Breast epithelium (tissue), 4 donors: ENCODE results near the gene TICRR. TPM values are rescaled to one million over a fixed set of nuclear protein-coding genes. Genes with fewer than 3 reads are reported as not detected.
A peak's percentile ranks its signal among the peaks of the same experiment; 100 is the strongest.

Experiments
- DNase-seq, 2 donors: peaks; one replicate each; pipeline ENCODE4 v3.0.0-alpha.2; 2019; ENCODE audit warnings: low spot score in 2 of 2
- H3K27ac ChIP-seq, 2 donors: fragments of 200-600 bp; sonication (generic) in 1 of 2; one replicate each; pipeline ENCODE4 v1.5.1; 2016 to 2019; ENCODE audit warnings: mild to moderate bottlenecking in 1 of 2
- H3K27me3 ChIP-seq, 2 donors: fragments of 200-600 bp; sonication (generic) in 1 of 2; one replicate each; pipeline versions ENCODE4 v1.5.1 to v1.6.0; 2017 to 2019; ENCODE audit warnings: control low read depth in 1 of 2, mild to moderate bottlenecking in 1 of 2
- H3K36me3 ChIP-seq: fragments of 200-600 bp; one replicate; pipeline ENCODE4 v1.5.1; 2019
- H3K4me1 ChIP-seq, 2 donors: fragments of 200-600 bp; sonication (generic); one replicate each; pipeline ENCODE4 v1.5.1; 2016 to 2019; ENCODE audit warnings: control low read depth in 1 of 2
- H3K4me3 ChIP-seq, 3 donors: fragments of 200-600 bp; sonication (generic); 1 replicate in 2 of 3; 2 replicates in 1 of 3; pipeline ENCODE4 v1.5.1; 2016 to 2019; ENCODE audit warnings: mild to moderate bottlenecking in 3 of 3, moderate library complexity in 2 of 3
- H3K9me3 ChIP-seq, 2 donors: fragments of 200-600 bp; sonication (generic) in 1 of 2; one replicate each; pipeline ENCODE4 v1.5.1; 2016 to 2019; ENCODE audit warnings: control low read depth in 1 of 2
- CTCF ChIP-seq, 3 donors: fragments of 450-650 bp; IDR thresholded peaks; one replicate each; pipeline ENCODE4 v1.5.1; 2016 to 2017; ENCODE audit warnings: antibody characterized with exemption in 3 of 3, mild to moderate bottlenecking in 3 of 3, moderate library complexity in 3 of 3
- POLR2A ChIP-seq: fragments of 450-650 bp; IDR thresholded peaks from one replicate; pipeline ENCODE4 v1.6.1; 2016; ENCODE audit warnings: antibody characterized with exemption, mild to moderate bottlenecking, moderate library complexity
- POLR2AphosphoS5 ChIP-seq, 3 donors: sonication (generic); formaldehyde crosslinking; IDR thresholded peaks; one replicate each; pipeline ENCODE4 v1.6.1; 2017; ENCODE audit warnings: antibody characterized with exemption in 3 of 3
- intact Hi-C: fragments of 100-400 bp; cut with DNase I; formaldehyde crosslinking; loops from one replicate; pipeline ENCODE4 v1.15.1; 2023; ENCODE audit warnings: low total_unique reads
- total RNA-seq, 3 donors: library from RNA; depleted of rRNA; stranded (reverse); fragments of >200 nt; gene quantifications; one replicate each; pipeline ENCODE4 v1.1.0, GENCODE V29; 2016

Gene TICRR
- total RNA-seq, 3 donors from 2014 or later, result 0.15 to 0.16 TPM; not detected in 1

- Histone ChIP-seq H3K36me3 (no peaks in the 10 kb centered on the region), H3K4me1 (no peaks in the 10 kb centered on the region), H3K4me3 (no peak overlapping the region), H3K27me3 (no peaks in the 10 kb centered on the region), H3K27ac (no peak overlapping the region), H3K9me3 (no peaks in the 10 kb centered on the region)
- TF ChIP-seq POLR2AphosphoS5 (IDR thresholded peaks at IDR 0.05) (no peak), CTCF (IDR thresholded peaks at IDR 0.05) (no peak), POLR2A (no peak)
- intact Hi-C loops, result no loop called here
- DNase-seq, result no peak
These were observed 19.5 kb upstream of the TICRR start for GRCh38 chr15:89555768-89556167.

- Histone ChIP-seq H3K36me3 (no peaks in the 10 kb centered on the region), H3K4me1 (no peaks in the 10 kb centered on the region), H3K9me3 (no peaks in the 10 kb centered on the region), H3K27me3 (no peaks in the 10 kb centered on the region), H3K27ac (no peak overlapping the region), H3K4me3 (no peak overlapping the region)
- DNase-seq, result peak in 1 of 2 donors; percentile 24
- TF ChIP-seq CTCF (IDR thresholded peaks at IDR 0.05) (peak; percentile 43 to 51 (median 44)), POLR2AphosphoS5 (IDR thresholded peaks at IDR 0.05) (no peak)
- intact Hi-C loops, result no loop called here
These were observed 18.6 kb upstream of the TICRR start for GRCh38 chr15:89556413-89557262.

GRCh38 chr15:89559769-89560264, 15.5 kb upstream of the TICRR start:
- DNase-seq, result no peak
- intact Hi-C loops, result no loop called here
- TF ChIP-seq POLR2A (no peak), CTCF (IDR thresholded peaks at IDR 0.05) (no peak), POLR2AphosphoS5 (IDR thresholded peaks at IDR 0.05) (no peak)
- Histone ChIP-seq H3K4me3 (no peak overlapping the region), H3K4me1 (no peaks in the 10 kb centered on the region), H3K9me3 (no peaks in the 10 kb centered on the region), H3K27ac (no peak overlapping the region), H3K36me3 (no peaks in the 10 kb centered on the region), H3K27me3 (no peaks in the 10 kb centered on the region)

GRCh38 chr15:89566181-89566580, 9.1 kb upstream of the TICRR start:
- intact Hi-C loops, result no loop called here
- TF ChIP-seq CTCF (IDR thresholded peaks at IDR 0.05) (no peak), POLR2A (no peak), POLR2AphosphoS5 (IDR thresholded peaks at IDR 0.05) (no peak)
- no peak overlapping the region for H3K27ac ChIP-seq

GRCh38 chr15:89566621-89567294, 8.5 kb upstream of the TICRR start:
- no peaks in the 10 kb centered on the region for H3K36me3 ChIP-seq
- TF ChIP-seq CTCF (IDR thresholded peaks at IDR 0.05) (no peak), POLR2A (no peak), POLR2AphosphoS5 (IDR thresholded peaks at IDR 0.05) (no peak)
- H3K27me3 ChIP-seq, result no peaks in the 10 kb centered on the region
- H3K4me1 ChIP-seq, result no peaks in the 10 kb centered on the region
- intact Hi-C loops, result no loop called here
- no peak for DNase-seq
- no peaks in the 10 kb centered on the region for H3K9me3 ChIP-seq
- H3K4me3 ChIP-seq, result no peak overlapping the region
- no peak overlapping the region for H3K27ac ChIP-seq

More at GRCh38 chr15:89566181-89566580, 9.1 kb upstream of the TICRR start:
- Histone ChIP-seq H3K36me3 (no peaks in the 10 kb centered on the region), H3K4me1 (no peaks in the 10 kb centered on the region), H3K27me3 (no peaks in the 10 kb centered on the region), H3K9me3 (no peaks in the 10 kb centered on the region), H3K4me3 (no peak overlapping the region)
- no peak for DNase-seq
